CD14-positive monocyte (primary cell): ENCODE measurements around the gene IFFO2. TPM values are rescaled to one million over a fixed set of nuclear protein-coding genes. Genes with fewer than 3 reads are reported as not detected.
A peak's percentile ranks its signal among the peaks of the same experiment; 100 is the strongest.

Experiments used
- DNase-seq, 3 donors: peaks; one replicate each; pipeline ENCODE4 v3.0.0-alpha.2; 2011 to 2022
- H2AFZ ChIP-seq: 2 replicates; pipeline ENCODE4 v1.6.0; 2012; ENCODE audit warnings: mild to moderate bottlenecking, low read depth, low read length, inconsistent platforms; ENCODE audit not compliant: insufficient read depth, poor library complexity, severe bottlenecking
- H3K27ac ChIP-seq, 2 donors: 1 replicate in 1 of 2; 2 replicates in 1 of 2; pipeline ENCODE4 v1.5.1; 2012 to 2013; ENCODE audit warnings: low read length in 2 of 2, control low read depth in 1 of 2, inconsistent platforms in 1 of 2, low read depth in 1 of 2, mild to moderate bottlenecking in 1 of 2
- H3K27me3 ChIP-seq, 2 donors: one replicate each; pipeline versions ENCODE4 v1.6.0 to v1.6.1; 2011 to 2013; ENCODE audit warnings: low read length in 2 of 2; ENCODE audit not compliant: control insufficient read depth in 2 of 2, insufficient read depth in 2 of 2
- H3K36me3 ChIP-seq, 2 donors: replicated peaks in 1 of 2; 1 replicate in 1 of 2; 2 replicates in 1 of 2; pipeline versions ENCODE4 v1.5.1 to v1.6.1; 2012 to 2013; ENCODE audit warnings: low read length in 2 of 2, control low read depth in 1 of 2, inconsistent platforms in 1 of 2, mild to moderate bottlenecking in 1 of 2; ENCODE audit not compliant: insufficient read depth in 2 of 2, control insufficient read depth in 1 of 2
- H3K4me1 ChIP-seq, 2 donors: 1 replicate in 1 of 2; 2 replicates in 1 of 2; pipeline versions ENCODE4 v1.5.1 to v1.6.1; 2012 to 2013; ENCODE audit warnings: low read length in 2 of 2, control low read depth in 1 of 2, inconsistent platforms in 1 of 2, mild to moderate bottlenecking in 1 of 2, moderate library complexity in 1 of 2; ENCODE audit not compliant: insufficient read depth in 2 of 2, control insufficient read depth in 1 of 2
- H3K4me2 ChIP-seq: replicated peaks from 2 replicates; pipeline ENCODE3; 2012; ENCODE audit warnings: low read length, moderate library complexity, mild to moderate bottlenecking; ENCODE audit not compliant: poor library complexity, severe bottlenecking; ENCODE audit errors: extremely low read depth
- H3K4me3 ChIP-seq, 3 experiments: fragments of 200-600 bp in 1 of 3; sonication (generic) in 1 of 3; replicated peaks in 1 of 3; 1 replicate in 2 of 3; 2 replicates in 1 of 3; pipeline ENCODE4 v1.5.1; 2011 to 2013; ENCODE audit warnings: low read length in 3 of 3, mild to moderate bottlenecking in 3 of 3, control low read depth in 2 of 3, low read depth in 2 of 3, inconsistent platforms in 1 of 3, moderate library complexity in 1 of 3
- H3K79me2 ChIP-seq: 2 replicates; pipeline ENCODE4 v1.6.0; 2012; ENCODE audit warnings: mild to moderate bottlenecking, control low read depth, inconsistent platforms, low read length, moderate library complexity; ENCODE audit not compliant: insufficient read depth
- H3K9ac ChIP-seq: 2 replicates; pipeline ENCODE4 v1.6.0; 2017; ENCODE audit warnings: low read length, mild to moderate bottlenecking; ENCODE audit not compliant: insufficient read depth, poor library complexity, severe bottlenecking
- H3K9me3 ChIP-seq, 2 donors: replicated peaks in 1 of 2; 1 replicate in 1 of 2; 2 replicates in 1 of 2; pipeline versions ENCODE4 v1.5.1 to v1.6.1; 2012 to 2013; ENCODE audit warnings: low read length in 2 of 2, control low read depth in 1 of 2; ENCODE audit not compliant: control insufficient read depth in 1 of 2, insufficient read depth in 1 of 2
- H4K20me1 ChIP-seq: 2 replicates; pipeline ENCODE4 v1.6.0; 2012; ENCODE audit warnings: mild to moderate bottlenecking, low read length, control low read depth, moderate library complexity; ENCODE audit not compliant: insufficient read depth
- H3K27ac Mint-ChIP-seq, 7 donors: one replicate each; pipeline ENCODE4 v1.8.0; 2020; ENCODE audit warnings: mild to moderate bottlenecking in 7 of 7, mixed read lengths in 7 of 7, moderate library complexity in 6 of 7, inconsistent platforms in 2 of 7
- H3K27me3 Mint-ChIP-seq, 3 donors: one replicate each; pipeline ENCODE4 v1.8.0; 2021 to 2022; ENCODE audit warnings: low read depth in 3 of 3, mild to moderate bottlenecking in 3 of 3, mixed read lengths in 3 of 3, moderate library complexity in 3 of 3, inconsistent platforms in 1 of 3
- H3K36me3 Mint-ChIP-seq, 2 donors: one replicate each; pipeline ENCODE4 v1.8.0; 2020; ENCODE audit warnings: mixed read lengths in 2 of 2, inconsistent platforms in 1 of 2, mild to moderate bottlenecking in 1 of 2
- H3K4me1 Mint-ChIP-seq: one replicate; pipeline ENCODE4 v1.8.0; 2020; ENCODE audit warnings: mild to moderate bottlenecking, mixed read lengths
- H3K4me3 Mint-ChIP-seq, 2 donors: one replicate each; pipeline ENCODE4 v1.8.0; 2020; ENCODE audit warnings: mild to moderate bottlenecking in 2 of 2, mixed read lengths in 2 of 2, moderate library complexity in 1 of 2
- H3K9me3 Mint-ChIP-seq, 7 donors: one replicate each; pipeline ENCODE4 v1.8.0; 2020 to 2022; ENCODE audit warnings: mixed read lengths in 7 of 7, mild to moderate bottlenecking in 6 of 7, moderate library complexity in 6 of 7, inconsistent platforms in 2 of 7
- CTCF ChIP-seq: fragments of 200-600 bp; IDR thresholded peaks from one replicate; pipeline ENCODE4 v1.8.0; 2022; ENCODE audit warnings: antibody characterized with exemption, mild to moderate bottlenecking
- WGBS: methylation state at CpG from one replicate; pipeline ENCODE4 v1.1.5; 2013; ENCODE audit warnings: missing lambda C conversion rate; ENCODE audit not compliant: insufficient coverage; 5-methylcytosine and 5-hydroxymethylcytosine counted together
- intact Hi-C, 2 donors: fragments of 100-400 bp; cut with micrococcal nuclease; formaldehyde crosslinking; loops; one replicate each; pipeline versions ENCODE4 v1.15.0 to v1.15.1; 2023
- polyA plus RNA-seq, 3 donors: library from polyadenylated mRNA; depleted of rRNA in 1 of 3; unstranded in 2 of 3; stranded (reverse) in 1 of 3; fragments of 300-500 nt in 2 of 3; fragments of >200 nt in 1 of 3; fragmentation: Illumina TruSeq in 2 of 3; gene quantifications; 1 replicate in 2 of 3; 2 replicates in 1 of 3; pipeline ENCODE4 v1.2.3, GENCODE V29; 2012 to 2021

The IFFO2 gene
- polyA plus RNA-seq, 3 donors = 0.78 to 17.5 (median 0.94) TPM

DNA sequence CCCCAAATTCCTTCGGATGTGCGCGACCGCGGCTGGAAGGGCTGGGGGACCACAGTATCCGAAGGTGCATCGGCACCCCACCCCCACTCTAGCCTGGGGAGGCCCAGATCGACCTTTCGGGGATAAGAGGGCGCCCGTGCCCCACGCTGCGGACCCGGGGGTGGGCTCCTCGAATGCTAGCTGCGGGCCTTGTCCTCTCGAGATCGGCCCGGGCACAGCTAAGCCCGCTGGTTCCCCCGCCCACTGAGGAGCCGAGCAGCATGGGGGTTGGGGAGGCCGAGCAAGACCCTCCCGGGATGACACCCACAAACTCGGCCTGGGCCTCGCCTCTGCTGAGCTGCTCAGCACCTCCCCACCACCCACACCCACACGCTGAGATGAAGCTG lies 653 bp upstream of the IFFO2 start:
- H2AFZ ChIP-seq = peak overlapping the region; percentile 85

More for the DNA sequence above, 653 bp upstream of the IFFO2 start:
- Histone ChIP-seq H3K27me3 (peaks cover 5 to 46% of the 10 kb centered on the region in 2 donors), H3K4me1 (peaks cover 31 to 46% of the 10 kb centered on the region in 2 donors), H3K4me2 (peak overlapping the region; percentile 98), H3K9ac (peak overlapping the region; percentile 61), H3K27ac (no peak overlapping the region), H3K79me2 (peaks cover 30% of the 10 kb centered on the region), H4K20me1 (peaks cover 22% of the 10 kb centered on the region), H3K4me3 (peak overlapping the region; percentile 30 to 81 (median 58)), H3K9me3 (no peaks in the 10 kb centered on the region), H3K36me3 (no peaks in the 10 kb centered on the region)
- DNase-seq = no peak
- H3K4me1 Mint-ChIP-seq = peaks cover 46% of the 10 kb centered on the region
- peaks cover 40 to 56% (median 45%) of the 10 kb centered on the region in 3 donors for H3K27me3 Mint-ChIP-seq
- intact Hi-C loops = loop anchor here (5.0 kb wide), 2 partner anchors 50 to 355 kb away; partner anchors contain the start of genes AKR7A2 (in 1 of the 2) and SLC66A1 (in 1 of the 2)
- H3K9me3 Mint-ChIP-seq = peaks cover 0 to 7% (median 1%) of the 10 kb centered on the region in 7 donors
- peak overlapping the region; percentile 83 to 93 for H3K4me3 Mint-ChIP-seq
- no peak for TF ChIP-seq CTCF
- H3K36me3 Mint-ChIP-seq = peaks cover 26 to 28% of the 10 kb centered on the region in 2 donors
- 5% methylated on average over 17 of the region's 27 CpGs for WGBS
- H3K27ac Mint-ChIP-seq = peak overlapping the region in 5 of 7 donors; percentile 8 to 87 (median 57)
